Left renal cortex interstitium (tissue), 4 donors: Measurements from ENCODE around the gene KREMEN1. TPM values are rescaled to one million over a fixed set of nuclear protein-coding genes. Genes with fewer than 3 reads are reported as not detected.
A peak's percentile ranks its signal among the peaks of the same experiment; 100 is the strongest.
"Not testable (repeated sequence)": the region's sequence is repeated elsewhere in the genome, so short reads cannot be mapped to it uniquely, and the experiment has no call there.

Experiments used
- DNase-seq, 4 donors: peaks; one replicate each; pipeline ENCODE4 v3.0.0-alpha.2; 2013; ENCODE audit warnings: low read depth in 4 of 4, low spot score in 2 of 4, missing footprints in 1 of 4
- polyA plus RNA-seq, 4 donors: library from polyadenylated mRNA; unstranded; fragments of 120-200 nt; gene quantifications; one replicate each; pipeline ENCODE4 v1.2.1, GENCODE V29; 2013; ENCODE audit not compliant: insufficient read length in 4 of 4

Gene KREMEN1, protein sequence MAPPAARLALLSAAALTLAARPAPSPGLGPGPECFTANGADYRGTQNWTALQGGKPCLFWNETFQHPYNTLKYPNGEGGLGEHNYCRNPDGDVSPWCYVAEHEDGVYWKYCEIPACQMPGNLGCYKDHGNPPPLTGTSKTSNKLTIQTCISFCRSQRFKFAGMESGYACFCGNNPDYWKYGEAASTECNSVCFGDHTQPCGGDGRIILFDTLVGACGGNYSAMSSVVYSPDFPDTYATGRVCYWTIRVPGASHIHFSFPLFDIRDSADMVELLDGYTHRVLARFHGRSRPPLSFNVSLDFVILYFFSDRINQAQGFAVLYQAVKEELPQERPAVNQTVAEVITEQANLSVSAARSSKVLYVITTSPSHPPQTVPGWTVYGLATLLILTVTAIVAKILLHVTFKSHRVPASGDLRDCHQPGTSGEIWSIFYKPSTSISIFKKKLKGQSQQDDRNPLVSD
- 10 to 100 TPM; 23.5 to 24.9 (median 24.6) TPM for polyA plus RNA-seq

GRCh38 chr22:29072979-29073617, at the start of gene KREMEN1:
Gene KREMEN1 (plus strand): TSS chr22:29073035. CDS start chr22:29073131, 96 bp downstream.
- no peak for DNase-seq

DNA sequence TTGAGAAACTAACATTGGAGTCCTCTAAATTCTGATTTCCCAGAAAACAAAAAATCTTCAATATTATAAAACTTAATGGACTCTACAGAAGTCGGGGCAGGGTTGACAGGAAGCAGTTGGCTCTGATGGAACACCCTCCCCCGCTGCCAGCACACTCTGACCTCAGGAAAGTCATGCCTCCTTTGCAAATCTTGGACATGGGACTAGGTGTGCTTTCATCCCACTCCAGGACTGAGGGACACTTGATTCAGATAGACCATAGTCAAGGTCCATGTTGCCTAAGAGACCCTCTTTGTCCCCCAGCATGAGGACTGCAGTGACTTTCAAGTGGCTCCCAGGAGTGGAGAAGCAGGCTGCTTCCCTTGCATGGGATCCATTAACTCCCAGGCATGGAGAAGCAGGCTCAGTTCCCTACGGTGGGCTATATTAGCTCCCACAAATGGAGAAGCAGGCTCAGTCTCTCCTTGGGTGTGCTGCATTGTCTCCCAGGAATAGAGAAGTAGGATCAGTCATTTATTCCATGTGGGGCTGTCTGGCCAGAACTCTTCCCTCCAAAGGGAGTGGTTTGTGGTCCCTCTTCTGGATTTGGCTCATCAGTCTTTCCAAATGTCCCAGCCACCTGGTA, 49.6 kb upstream of the KREMEN1 start:
- no peak for DNase-seq

DNA sequence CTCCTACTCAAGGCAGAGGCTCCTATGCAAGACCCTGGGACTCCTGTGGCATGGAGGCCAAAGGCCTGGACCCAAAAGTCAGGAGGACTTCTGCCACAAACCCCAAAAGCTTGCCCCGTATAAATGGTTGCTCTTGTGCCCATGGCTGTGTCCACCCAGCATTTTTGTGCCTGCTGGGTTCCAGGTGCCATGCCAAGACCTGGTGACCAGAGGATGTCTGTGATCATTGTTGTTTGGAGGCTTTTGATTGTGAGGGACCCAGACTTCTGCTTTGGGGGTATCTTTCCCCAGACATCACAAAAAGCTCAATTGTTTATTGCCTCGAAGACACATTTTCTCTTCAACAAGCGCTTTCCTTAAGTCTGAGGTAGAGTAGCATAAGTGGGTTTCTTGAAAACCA, 46.3 kb upstream of the KREMEN1 start:
- no peak for DNase-seq

DNA sequence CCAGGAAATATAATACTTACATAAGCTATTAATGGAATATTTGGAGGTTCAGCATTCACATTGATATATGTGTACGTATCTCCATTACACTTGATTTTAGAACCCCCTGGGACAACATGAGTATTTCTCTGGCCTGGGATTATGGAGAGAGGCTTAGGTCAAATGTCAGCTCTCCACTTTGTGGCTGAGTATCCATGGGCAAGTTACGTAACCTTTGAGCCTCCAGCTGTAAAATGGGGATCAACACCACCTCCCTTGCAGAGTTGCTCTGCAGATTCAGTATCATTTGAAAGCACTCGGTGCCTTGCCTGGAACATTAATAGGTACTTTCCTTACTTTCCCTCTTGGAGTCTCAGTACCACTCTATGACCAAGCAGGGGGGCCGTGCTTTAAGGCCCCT, 44.4 kb upstream of the KREMEN1 start:
- no peak for DNase-seq

DNA sequence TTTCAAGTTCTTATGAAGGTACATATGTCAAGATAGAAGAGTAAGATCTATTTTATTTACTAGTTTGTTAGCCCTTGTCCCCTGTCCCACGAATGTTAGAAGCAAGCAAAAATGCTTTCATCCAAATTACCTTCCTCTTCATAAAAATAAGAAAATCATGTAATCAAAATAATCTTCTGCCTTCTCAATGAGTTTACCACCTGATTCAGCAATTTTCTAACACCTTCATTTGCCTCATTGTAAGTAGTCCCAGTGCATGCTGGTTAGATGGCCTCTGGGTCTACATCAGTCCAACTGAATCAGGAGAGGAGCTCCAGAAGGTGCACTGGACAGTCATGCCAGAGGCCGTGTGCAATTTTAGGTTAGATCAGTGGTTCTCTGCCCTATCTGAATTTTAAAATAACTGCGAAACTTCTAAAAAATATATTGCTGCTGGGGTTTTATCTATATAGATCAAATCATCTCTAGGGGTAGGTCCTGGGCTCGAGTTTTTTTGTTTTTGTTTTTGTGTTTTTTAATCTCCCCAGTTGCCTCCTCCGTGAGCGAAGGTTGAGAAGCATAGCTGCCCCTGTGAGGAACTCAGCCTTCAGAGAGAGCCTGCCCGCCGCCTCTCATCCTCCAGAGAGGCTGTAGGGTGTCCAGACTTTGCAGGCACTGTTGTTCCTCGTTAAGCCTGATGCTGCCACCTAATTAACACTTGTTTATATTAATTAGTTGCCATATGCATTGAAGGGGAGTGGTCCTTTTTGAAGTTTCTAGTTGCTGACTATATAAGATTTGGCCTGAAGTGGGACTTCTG, 43.4 kb upstream of the KREMEN1 start:
- no peak for DNase-seq

DNA sequence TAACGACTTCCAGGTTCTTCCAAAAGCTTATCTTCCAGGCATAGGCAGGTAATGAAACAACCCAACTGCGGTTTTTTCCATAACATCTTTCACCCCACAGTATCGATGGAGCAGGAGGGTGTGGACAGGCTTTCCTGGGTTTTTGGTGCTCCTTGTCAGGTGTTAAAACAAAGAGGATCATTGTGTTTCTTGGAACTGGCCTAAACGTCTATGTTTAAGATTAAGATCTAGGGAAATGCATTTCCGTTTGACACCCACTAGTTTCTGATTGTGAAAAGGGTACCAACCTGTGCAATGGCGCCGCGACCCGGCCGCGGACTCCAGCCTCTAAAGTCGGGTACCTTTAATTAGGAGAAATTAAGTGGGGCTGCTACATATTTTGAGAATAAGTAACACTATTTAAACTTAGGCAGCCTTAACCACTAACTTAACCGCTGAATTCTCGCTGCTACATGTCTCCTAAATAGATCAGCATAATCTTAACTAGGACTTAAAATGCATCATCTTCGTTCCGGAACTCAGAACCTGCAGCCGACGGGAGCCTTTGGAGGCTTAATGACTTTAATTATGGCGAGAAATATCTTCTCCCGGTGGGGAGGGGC, 42.7 kb upstream of the KREMEN1 start:
- DNase-seq = no peak

- peak in 2 of 4 donors; percentile 76 to 86 for DNase-seq
Measured at GRCh38 chr22:29030618-29031226, 42.1 kb upstream of the KREMEN1 start.

DNA sequence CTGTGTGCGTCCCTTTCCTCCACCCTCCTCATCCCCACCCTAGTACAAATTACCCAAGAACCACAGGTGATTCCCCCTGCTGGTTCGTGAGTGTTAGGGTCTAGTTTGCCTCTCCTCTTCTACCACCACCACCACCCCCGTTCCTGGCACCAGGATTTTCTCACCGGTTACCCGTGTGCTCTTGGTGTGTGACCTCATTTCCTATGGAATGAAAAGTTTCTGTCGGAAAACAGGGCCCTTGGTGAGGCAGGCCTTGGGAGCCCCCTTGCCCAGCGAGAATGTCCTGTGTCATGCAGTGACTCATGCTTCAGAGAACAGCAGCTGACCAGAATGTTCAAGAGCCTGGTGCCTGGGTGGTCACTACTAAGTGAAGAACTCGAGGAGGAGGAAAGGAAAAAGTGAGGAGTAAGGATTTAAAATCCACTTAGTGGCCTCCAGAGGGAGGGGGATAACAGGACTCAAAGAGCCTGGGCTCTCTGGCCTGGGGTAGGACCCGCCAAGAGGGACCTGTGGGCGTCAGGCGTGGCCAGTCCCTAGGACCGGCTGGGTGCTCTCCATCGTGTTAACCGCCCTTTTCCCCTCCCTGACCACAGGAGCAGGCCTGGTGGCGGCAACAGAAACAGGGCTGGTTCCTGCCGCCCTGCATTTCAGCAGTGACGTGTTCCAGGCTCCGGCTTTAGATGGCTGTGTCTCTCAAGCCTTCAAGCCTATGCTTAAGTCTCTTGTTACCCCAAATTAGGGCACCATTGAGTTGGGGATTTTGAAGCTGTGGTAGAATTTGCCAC, 41.4 kb upstream of the KREMEN1 start:
- peak in 1 of 4 donors; percentile 52 for DNase-seq

DNA sequence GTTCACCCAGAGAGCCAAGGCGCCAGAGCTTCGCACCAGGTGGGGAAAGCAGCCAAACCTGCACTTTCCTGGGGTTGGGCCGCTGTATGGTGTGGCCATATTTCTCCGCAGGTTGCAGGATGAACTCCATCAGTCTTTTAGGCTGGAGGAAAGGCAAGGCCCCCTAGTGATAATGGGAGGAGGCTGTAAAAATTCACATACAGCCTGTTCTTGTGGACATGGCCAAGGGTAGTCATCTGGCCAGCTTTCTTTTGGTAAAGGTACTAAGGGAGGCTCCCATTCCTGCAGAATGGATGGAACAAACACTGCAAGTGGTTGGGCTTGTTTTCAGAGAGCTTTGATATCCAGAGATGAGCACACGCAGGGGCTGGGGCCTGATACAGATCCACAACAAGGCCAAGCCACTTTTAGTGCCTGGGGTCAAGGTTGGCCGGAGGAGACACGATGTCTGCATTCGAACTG, 40.8 kb upstream of the KREMEN1 start:
- no peak for DNase-seq

GRCh38 chr22:29032584-29032983, 40.3 kb upstream of the KREMEN1 start:
- DNase-seq = no peak

GRCh38 chr22:29037340-29037932, 35.4 kb upstream of the KREMEN1 start:
- DNase-seq = no peak

DNA sequence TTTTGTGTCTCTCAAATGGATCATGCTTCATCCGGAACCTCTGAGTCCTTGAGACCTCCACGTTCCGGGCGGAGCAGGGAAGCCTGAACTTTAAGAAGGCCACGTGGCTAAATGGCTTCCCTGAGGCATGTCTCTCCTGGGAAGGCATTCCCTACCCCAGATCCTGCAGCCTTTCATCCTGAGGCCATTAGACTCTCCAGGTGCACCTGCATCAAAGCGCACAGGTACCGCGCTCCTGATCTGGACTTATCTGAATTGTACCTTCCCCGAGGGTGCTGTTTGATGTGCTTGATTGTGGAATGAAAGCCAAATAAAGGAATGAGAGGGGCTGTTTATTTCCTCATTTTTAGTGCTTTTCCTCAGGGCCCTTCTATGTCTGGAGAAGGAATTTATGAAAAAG, 33.7 kb upstream of the KREMEN1 start:
- DNase-seq = no peak

- not testable (repeated sequence) for DNase-seq
Measured at GRCh38 chr22:29039684-29040083, 33.2 kb upstream of the KREMEN1 start.

- DNase-seq = peak in 1 of 4 donors; percentile 65
Measured at GRCh38 chr22:29040385-29041275, 32.2 kb upstream of the KREMEN1 start.

DNA sequence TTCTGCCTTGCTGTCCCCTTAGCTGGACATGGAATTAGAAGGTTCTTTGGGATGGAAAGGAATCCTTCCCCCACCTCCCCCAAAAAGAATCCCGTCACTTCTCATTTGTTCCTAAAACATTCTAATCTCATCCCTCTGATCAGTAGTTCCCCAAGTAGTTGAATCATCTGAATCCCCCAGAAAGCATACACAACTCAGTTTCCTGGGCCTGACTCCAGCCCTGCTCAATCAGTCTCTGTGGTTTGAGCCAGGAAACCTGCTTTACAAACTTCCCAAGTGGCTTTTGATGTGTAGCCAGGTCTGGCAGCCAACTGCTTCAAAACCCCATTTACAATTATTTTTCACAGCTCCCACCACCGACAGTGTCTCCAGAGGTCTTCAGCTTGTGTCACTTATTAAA, 31.4 kb upstream of the KREMEN1 start:
- no peak for DNase-seq

DNA sequence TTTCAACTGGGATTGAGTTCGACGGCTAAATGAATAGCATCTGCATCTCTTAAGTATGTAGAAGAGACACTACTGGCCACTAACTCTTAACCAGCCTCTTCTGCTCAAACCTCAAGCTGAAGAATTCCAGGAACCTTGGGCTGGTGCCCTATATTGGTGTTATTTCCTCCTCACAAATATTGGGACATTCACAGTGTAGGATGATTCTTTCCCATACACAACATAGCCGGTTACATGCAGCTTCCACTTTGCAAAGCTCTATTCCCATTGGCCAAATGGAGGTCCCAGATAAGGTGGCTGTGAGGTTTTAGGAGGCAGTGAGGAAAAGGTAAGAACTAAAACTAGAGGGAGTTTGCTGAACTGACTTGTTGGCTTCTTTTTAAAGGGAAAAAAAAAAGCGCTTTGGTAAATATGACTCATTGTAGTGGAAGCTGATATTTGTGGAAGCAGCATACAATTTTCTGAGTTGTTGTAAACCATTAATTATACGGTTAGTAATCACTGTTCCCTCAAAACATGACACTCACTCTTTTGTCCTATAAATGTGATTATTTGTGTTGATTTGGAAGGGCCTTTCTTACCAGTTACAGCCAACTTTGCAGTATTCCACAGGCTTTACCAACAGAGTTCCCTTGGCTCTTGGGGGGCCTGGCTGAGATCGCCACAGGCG, 28.8 kb upstream of the KREMEN1 start:
- DNase-seq = no peak

- no peak for DNase-seq
Measured at GRCh38 chr22:29044657-29045176, 28.1 kb upstream of the KREMEN1 start.
